ENCODE data around the gene HHAT. TPM values are rescaled to one million over a fixed set of nuclear protein-coding genes. Genes with fewer than 3 reads are reported as not detected.

Gene HHAT
- total RNA-seq, 4 donors from 2014 or later: 2.4 to 6.0 (median 4.4) TPM

DNA sequence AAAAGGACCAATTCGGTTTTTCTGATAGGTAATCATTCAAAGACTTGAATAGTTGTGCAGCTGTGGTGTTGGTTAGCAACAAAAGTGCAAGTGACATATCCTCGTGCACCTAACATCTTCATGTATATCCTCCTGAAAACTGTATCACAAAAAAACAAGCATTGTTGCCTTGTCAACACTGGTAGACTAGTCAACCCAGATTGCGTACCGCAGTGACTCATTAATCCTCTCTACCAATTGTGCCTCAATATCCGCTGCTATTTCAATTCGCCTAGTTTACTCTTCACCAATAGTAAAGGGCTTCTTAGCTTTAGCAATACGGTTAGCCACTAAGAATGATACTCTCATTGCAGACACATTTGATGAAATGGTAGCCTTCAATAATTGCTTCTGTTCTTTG, 3.5 kb downstream of the HHAT start:
- TF ChIP-seq, protein P1, sequence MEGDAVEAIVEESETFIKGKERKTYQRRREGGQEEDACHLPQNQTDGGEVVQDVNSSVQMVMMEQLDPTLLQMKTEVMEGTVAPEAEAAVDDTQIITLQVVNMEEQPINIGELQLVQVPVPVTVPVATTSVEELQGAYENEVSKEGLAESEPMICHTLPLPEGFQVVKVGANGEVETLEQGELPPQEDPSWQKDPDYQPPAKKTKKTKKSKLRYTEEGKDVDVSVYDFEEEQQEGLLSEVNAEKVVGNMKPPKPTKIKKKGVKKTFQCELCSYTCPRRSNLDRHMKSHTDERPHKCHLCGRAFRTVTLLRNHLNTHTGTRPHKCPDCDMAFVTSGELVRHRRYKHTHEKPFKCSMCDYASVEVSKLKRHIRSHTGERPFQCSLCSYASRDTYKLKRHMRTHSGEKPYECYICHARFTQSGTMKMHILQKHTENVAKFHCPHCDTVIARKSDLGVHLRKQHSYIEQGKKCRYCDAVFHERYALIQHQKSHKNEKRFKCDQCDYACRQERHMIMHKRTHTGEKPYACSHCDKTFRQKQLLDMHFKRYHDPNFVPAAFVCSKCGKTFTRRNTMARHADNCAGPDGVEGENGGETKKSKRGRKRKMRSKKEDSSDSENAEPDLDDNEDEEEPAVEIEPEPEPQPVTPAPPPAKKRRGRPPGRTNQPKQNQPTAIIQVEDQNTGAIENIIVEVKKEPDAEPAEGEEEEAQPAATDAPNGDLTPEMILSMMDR (IDR thresholded peaks at IDR 0.05; ENCODE audit: low read depth): no peak

DNA sequence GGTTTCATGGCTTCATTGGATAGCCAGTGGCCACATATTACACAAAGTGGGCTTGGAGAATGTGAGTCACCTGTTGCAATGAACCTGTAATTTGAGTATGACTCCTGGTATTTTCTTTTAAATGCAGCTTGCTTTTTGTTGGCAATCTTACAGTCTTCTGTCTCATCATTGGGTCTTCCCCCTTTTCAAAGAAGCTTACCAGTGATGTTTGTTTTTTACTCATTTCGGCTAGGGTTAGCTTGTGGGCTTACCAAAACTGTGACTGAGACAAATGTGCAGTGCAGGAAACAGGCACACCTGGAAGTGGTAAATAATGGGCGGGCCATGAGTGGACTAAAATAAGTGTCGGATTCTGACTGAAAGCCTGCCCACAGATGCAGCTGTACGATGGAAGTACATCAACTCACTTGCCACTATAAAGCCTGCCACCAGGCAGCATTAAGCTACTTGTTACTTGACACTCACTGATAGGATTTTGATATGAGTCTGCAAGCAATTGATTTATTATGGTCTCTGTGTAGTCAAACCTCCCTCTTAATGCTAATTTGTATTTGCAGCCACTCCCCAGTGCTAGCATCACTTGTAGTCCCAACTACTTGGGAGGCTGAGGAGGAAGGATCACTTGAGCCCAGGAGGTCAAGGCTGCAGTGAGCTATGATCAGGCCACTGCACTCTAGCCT, 4.2 kb downstream of the HHAT start:
- TF ChIP-seq, protein P1 (IDR thresholded peaks at IDR 0.05; ENCODE audit: low read depth): no peak

DNA sequence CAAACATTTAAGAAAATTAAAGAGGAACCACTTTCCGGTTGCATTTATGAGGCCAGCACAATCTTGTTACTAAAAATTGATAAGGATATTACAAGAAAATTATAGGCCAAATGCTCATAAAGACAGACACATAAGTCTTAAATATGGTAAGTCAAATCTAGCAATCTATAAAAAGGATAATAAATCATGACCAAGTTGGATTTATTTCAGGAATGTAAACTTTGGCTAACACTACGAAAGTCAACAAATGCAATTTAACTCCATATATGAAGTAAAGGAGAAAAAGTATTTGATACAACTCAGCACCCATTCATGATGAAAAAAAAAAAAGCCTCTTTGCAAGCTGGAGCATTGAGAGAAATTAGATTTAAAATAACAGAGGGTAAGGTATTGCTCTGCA, 6.3 kb downstream of the HHAT start:
- TF ChIP-seq, protein P1 (IDR thresholded peaks at IDR 0.05; ENCODE audit: low read depth): no peak

DNA sequence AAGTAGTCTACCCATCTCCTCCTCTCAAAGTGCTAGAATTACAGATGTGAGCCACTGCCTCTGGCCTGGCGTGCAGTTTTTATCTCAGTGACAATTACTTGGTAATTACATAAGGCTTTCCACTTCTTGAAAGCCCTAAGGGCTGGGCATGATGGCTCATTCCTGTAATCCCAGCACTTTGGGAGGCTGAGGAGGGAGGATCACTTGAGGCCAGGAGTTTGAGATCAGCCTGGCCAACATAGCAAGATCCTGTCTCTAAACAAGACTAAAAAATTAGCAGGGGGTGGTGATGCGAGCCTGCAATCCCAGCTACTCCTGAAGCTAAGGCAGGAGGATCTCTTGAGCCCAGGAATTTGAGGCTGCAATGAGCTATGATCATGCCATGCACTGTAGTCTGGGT, 7.7 kb downstream of the HHAT start:
- TF ChIP-seq, protein P1 (IDR thresholded peaks at IDR 0.05; ENCODE audit: low read depth): no peak

DNA sequence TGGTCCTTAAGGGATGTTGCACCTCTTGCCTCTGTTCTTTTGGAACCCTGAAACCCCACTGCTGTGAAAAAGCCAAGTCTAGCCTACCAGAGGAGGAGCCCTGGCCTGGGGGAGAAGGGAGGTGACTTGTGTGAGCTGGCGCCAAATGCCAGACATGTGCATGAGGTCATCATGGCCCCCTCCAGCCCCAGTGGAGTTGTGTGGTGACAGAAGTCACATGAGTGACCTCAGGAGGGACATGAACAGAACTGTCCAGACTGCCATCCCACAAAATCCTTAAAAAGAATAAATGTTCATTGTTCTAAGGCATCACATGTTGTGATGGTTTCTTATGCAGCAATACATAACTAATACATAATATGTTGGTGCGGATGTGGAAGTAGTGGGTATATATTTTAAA, 10.8 kb downstream of the HHAT start:
- TF ChIP-seq, protein P1 (IDR thresholded peaks at IDR 0.05; ENCODE audit: low read depth): no peak

DNA sequence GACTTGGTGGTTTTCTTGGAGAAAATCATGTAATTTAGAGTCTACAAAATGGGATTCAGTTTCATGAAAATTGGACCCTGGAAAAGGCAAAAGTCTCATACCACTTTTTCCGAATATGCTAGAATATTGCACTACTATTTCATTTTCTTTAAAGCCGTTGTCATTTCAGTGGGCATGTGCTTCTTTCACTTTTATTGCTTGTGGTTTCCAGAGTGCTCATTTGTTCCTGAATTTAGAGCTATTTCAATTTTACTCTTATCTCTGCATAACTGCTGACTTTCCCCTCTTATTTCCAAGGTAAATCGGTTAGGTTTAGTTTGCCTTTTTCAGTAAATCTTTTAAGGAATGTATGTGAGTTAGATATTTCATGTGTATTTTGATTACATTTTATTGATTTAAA, 11.6 kb downstream of the HHAT start:
- TF ChIP-seq, protein P1 (IDR thresholded peaks at IDR 0.05; ENCODE audit: low read depth): no peak

DNA sequence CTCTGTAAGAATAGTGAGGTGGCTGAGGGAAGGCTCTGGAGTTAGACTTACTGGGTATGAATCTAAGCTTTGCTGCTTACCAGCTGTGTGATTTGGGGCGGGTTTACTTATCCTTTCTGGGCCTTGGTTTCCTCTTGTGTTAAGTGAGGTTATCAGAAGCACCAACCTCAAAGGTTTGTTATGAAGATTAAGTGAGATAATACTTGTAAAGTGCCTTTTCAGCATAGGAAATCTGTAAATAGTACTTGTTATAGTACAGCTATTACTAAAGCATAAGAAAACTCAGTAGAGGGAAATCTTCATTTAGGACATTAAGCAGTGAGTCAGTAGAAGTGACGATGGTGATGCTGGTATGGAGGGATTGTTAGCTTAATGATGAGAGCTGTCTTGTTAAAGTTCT, 12.1 kb downstream of the HHAT start:
- TF ChIP-seq, protein P1 (IDR thresholded peaks at IDR 0.05; ENCODE audit: low read depth): no peak

Measured in subcutaneous adipose tissue (tissue), 4 donors.